HG02840 (cell line): ENCODE measurements around the gene AK9.
A peak's percentile ranks its signal among the peaks of the same experiment; 100 is the strongest.
"Not testable (repeated sequence)": the region's sequence is repeated elsewhere in the genome, so short reads cannot be mapped to it uniquely, and the experiment has no call there.

Experiments
- ATAC-seq: cut with Tn5 transposase; IDR thresholded peaks from one replicate; pipeline ENCODE4 v1.9.1; 2021; ENCODE audit warnings: mild to moderate bottlenecking, moderate library complexity, moderate number of reproducible peaks; ENCODE audit not compliant: unreplicated experiment, low FRiP score

The AK9 gene

GRCh38 chr6:109701221-109701620 lies 10.2 kb upstream of the AK9 start:
- ATAC-seq, result no peak

DNA sequence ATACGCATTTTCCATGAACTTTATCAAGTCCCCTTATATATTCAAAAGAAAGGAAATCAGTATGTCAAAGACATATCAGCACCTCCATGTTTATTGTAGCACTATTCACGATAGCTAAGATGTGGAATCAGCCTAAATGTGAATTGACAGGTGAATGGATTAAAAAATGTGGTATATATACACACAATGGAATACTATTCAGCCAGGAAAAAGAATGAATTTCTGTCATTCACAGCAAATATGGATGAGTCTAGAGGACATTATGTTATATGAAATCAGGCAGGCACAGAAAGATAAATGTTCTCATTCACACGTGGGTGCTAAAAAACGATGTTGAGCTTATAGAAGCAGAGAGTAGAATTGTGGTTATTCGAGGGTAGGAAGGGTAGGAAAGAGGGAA lies 5.4 kb upstream of the AK9 start:
- ATAC-seq, result no peak

- no peak for ATAC-seq
Observed at GRCh38 chr6:109695468-109695867, 4.5 kb upstream of the AK9 start.

- no peak for ATAC-seq
Observed at GRCh38 chr6:109693111-109693510, 2.1 kb upstream of the AK9 start.

GRCh38 chr6:109690373-109690736 lies 647 bp downstream of the AK9 start:
- peak; percentile 44 for ATAC-seq

DNA sequence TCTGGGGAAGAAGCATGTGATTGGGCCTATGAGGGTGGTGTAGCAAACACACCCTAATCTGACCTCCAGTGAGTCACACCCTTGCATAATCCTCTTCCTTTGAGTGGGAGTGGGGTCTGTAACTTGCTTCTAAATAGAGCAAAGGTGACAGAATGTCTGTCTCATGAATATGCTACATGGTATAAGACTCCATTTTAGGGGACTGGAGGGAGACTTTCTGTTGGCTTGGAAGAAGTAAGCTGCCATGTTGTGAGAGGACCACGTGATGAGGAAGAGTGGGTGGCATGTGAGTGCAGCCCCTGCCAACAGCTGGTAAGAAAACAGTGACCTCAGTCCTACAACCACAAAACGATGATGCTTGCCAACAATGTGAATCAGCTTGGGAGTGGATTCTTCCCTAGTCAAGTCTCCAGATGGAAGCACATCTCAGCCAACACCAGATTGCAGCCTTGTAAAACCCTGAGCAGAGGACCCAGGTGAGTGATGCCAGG lies 3.7 kb downstream of the AK9 start:
- no peak for ATAC-seq

GRCh38 chr6:109686566-109687265 lies 4.3 kb downstream of the AK9 start:
- ATAC-seq, result no peak

DNA sequence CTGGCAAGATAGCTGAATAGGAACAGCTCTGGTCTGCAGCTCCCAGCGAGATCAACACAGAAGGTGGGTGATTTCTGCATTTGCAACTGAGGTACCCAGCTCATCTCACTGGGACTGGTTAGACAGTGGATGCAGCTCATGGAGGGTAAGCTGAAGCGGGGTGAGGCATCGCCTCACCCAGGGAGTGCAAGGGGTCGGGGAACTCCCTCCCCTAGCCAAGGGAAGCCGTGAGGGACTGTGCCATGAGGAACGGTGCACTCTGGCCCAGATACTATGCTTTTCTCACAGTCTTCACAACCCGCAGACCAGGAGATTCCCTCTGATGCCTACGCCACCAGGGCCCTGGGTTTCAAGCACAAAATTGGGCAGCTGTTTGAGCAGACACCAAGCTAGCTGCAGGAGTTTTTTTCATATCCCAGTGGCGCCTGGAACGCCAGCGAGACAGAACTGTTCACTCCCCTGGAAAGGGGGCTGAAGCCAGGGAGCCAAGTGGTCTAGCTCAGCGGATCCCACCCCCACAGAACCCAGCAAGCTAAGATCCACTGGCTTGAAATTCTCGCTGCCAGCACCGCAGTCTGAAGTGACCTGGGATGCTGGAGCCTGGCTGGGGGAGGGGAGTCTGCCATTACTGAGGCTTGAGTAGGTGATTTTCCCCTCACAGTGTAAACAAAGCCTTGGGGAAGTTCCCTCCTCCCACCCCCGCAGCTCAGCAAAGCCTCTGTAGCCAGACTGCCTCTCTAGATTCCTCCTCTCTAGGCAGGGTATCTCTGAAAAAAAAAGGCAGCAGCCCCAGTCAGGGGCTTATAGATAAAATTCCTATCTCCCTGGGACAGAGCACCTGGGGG lies 12.1 kb downstream of the AK9 start:
- not testable (repeated sequence) for ATAC-seq

- no peak for ATAC-seq
Observed at GRCh38 chr6:109678240-109678639, 12.8 kb downstream of the AK9 start.

GRCh38 chr6:109676724-109677123 lies 14.3 kb downstream of the AK9 start:
- ATAC-seq, result no peak

DNA sequence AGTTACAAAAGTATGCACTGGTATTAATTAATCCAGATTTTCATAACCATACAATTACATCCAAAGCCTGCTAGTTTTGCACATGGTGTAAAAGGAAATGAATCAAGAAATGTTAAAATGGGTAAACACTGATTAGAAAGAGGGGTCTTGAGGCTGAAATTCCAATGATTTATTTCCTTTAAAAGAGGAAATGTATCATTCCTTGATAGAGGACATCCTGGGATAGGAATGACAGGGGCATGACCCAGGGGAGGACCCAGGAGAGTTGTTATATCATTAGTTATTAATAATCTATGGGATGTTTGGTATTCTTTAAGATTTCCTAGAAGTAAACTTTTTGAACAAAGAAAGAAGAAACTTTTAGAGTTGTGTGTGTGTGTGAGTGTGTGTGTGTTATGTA lies 18.2 kb downstream of the AK9 start:
- ATAC-seq, result no peak

DNA sequence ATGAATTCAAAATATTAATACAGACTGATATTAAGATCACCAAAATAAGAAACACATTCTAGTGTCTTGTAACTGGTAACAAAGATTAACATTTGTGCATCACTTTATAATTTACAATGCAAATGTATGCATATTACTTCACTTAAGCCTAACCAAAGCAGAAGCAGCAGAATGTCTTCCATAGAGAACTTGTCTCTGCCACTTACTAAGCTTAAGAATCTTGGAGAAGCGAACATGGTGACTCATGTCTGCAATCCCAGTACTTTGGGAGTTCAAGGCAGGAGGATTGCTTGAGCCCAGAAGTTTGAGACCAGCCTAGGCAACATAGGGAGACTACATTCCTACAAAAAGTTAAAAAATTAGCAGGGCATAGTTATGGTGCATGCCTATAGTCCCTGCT lies 18.8 kb downstream of the AK9 start:
- ATAC-seq, result no peak

GRCh38 chr6:109671733-109672132 lies 19.3 kb downstream of the AK9 start:
- ATAC-seq, result no peak

DNA sequence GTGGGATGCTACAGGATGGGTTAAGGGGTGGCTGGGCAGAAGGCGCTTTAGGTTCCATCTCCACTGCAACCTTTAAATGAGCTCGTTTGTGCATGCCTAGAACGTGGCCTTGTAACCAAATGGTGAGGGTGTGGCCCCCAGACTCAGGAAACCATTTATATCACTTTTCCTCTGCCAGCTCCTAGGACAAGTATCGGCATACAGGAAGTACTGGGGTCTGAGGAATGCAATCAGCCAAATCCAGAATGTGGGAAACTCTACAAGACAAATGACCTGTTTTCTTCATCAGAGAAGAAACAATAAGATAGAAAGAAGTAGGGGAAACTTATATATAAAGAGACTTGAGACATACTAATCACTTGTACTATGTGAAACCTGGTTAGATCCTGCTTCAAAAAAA lies 21.2 kb downstream of the AK9 start:
- no peak for ATAC-seq

- no peak for ATAC-seq
Observed at GRCh38 chr6:109662192-109662591, 28.8 kb downstream of the AK9 start.

DNA sequence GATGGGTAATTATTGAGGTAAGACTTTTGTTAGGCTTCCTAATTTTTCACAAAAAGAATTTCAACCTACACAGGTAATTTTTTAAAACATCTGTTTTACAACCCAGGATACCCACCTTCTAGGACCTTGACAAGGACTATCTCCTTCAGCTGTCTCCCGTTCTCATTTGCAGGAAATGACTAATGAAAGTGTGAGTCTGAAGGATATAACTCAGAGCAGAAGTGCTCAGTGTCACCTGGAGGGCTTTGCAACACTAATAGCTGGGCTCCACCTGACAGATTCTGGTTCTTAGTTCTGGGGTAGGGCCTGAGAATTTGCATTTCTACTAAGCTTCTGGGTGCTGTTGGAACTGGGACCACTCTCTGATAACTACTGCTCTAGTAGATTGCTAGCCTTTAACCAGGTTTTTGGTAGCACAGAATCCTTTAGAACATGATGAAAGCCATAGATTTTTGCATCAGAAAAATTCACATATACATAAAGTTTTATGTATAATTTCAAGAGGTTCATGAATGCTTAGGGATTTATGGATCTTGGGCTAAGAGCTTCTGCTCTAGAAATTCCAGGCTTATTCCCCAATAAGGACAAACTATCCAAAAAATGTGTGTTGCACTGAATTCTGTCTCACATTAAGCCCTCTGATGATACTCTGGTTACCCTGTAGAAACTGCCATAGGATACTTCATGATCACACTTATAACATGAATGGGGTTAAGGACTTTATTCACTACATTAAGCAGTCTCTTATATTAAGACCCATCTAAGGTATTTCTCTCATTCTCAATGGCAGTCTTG lies 30.3 kb downstream of the AK9 start:
- ATAC-seq, result no peak

DNA sequence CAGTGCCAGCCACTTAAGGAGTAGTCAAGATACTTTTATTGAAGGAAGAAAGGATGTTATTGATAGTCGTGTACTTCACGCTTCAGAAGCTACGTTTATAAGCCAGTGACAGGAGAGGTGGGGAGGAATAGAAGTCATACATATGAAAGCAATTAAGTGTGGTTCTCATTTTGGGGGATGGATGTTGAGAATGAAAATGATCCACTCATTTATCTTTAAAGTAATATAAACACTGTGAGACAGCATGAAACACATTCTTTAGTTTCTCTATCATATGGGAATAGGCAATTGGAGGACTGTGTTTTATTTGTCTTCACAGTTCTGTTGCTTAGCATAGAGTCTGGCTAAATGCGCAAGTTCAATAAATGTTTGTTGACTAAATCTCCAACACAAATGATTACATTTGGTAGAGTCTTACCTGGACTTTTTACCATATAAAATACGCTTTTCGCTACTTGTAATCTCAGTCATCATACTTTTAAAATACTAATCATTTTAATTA lies 35.2 kb downstream of the AK9 start:
- ATAC-seq, result no peak

DNA sequence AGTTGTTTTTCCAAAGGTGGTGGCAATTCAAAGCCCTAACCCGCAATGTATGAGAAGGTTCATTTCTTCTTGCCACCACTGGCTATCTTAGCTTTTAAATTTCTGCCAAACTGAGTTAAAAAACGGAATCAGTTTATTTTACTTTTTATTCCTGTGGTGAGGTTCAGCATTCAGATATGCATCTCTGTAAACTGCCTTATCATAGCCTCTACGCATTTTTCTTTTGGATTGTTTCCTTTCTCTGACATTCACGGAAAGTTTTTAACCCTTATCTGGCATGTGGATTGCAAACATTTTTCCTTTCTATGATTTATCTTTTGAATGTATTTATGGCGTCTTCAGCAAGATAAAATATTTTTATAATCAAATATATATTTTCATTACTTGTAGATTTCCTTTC lies 37.7 kb downstream of the AK9 start:
- no peak for ATAC-seq

- ATAC-seq, result no peak
Observed at GRCh38 chr6:109644131-109644530, 46.9 kb downstream of the AK9 start.

GRCh38 chr6:109632405-109632804 lies 58.6 kb downstream of the AK9 start:
- no peak for ATAC-seq

DNA sequence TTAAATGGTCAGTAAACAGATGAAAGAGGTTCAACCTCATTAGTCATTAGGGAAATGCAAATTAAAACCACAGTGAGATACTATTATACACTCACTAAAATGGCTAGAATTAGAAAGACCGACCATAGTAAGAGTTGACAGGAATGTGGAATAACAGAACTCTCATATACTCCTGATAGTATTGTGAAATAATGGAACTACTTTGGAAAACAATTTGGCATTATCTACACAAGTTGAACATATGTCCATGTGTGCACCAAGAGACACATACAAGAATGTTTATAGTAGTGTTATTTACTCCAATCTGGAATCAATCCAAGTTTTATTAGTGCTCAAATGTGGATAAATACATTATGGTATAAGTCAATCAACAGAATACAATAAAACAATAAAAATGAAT lies 59.6 kb downstream of the AK9 start:
- no peak for ATAC-seq
